Neural progenitor cell (in vitro differentiated cells): ENCODE data around the gene RAB18.

Experiments used
- CTCF ChIP-seq: fragments of 200-600 bp; sonication (generic); IDR thresholded peaks from 2 replicates; pipeline ENCODE4 v1.5.1; 2017; ENCODE audit warnings: antibody characterized with exemption, mild to moderate bottlenecking
- EZH2phosphoT487 ChIP-seq: fragments of 200-600 bp; sonication (generic); IDR thresholded peaks from 2 replicates; pipeline ENCODE4 v1.6.1; 2017; ENCODE audit warnings: antibody characterized with exemption

GRCh38 chr10:27578316-27578715 is 74.2 kb downstream of the RAB18 start:
- TF ChIP-seq CTCF (no peak), EZH2phosphoT487 (no peak)
